Progenitor cell of endocrine pancreas (in vitro differentiated cells): Measurements from ENCODE around the gene CIB1. TPM values are rescaled to one million over a fixed set of nuclear protein-coding genes. Genes with fewer than 3 reads are reported as not detected.
A peak's percentile ranks its signal among the peaks of the same experiment; 100 is the strongest.

Experiments used
- DNase-seq: peaks from one replicate; pipeline ENCODE4 v3.0.0; 2021; ENCODE audit warnings: low spot score; ENCODE audit not compliant: unreplicated experiment
- H3K27ac Mint-ChIP-seq: 2 replicates; pipeline ENCODE4 v1.8.0; 2021; ENCODE audit warnings: mild to moderate bottlenecking, moderate library complexity, mixed read lengths
- H3K27me3 Mint-ChIP-seq: 2 replicates; pipeline ENCODE4 v1.8.0; 2021; ENCODE audit warnings: mixed read lengths
- H3K36me3 Mint-ChIP-seq: 2 replicates; pipeline ENCODE4 v1.8.0; 2022; ENCODE audit warnings: mixed read lengths; ENCODE audit not compliant: insufficient read depth
- H3K4me1 Mint-ChIP-seq: 2 replicates; pipeline ENCODE4 v1.8.0; 2021; ENCODE audit warnings: low read depth, mixed read lengths
- H3K4me3 Mint-ChIP-seq: 2 replicates; pipeline ENCODE4 v1.8.0; 2021; ENCODE audit warnings: low read depth, mild to moderate bottlenecking, moderate library complexity, mixed read lengths
- H3K9me3 Mint-ChIP-seq: 2 replicates; pipeline ENCODE4 v1.8.0; 2021; ENCODE audit warnings: low read depth, mixed read lengths
- CTCF ChIP-seq: fragments of 200-600 bp; sonication (generic); IDR thresholded peaks from one replicate; pipeline ENCODE4 v1.5.0; 2021; ENCODE audit warnings: antibody characterized with exemption, mild to moderate bottlenecking; ENCODE audit not compliant: unreplicated experiment
- total RNA-seq: library from RNA; stranded (reverse); gene quantifications from 2 replicates; pipeline ENCODE4 v1.2.1, GENCODE V29; 2021

CIB1 gene
- total RNA-seq, 1 donor from 2014 or later, result 28.3 TPM

- H3K4me1 Mint-ChIP-seq, result peaks cover 10% of the 10 kb centered on the region
- no peaks in the 10 kb centered on the region for H3K36me3 Mint-ChIP-seq
- H3K27ac Mint-ChIP-seq, result no peak overlapping the region
- no peak for TF ChIP-seq CTCF
- H3K9me3 Mint-ChIP-seq, result no peaks in the 10 kb centered on the region
- H3K4me3 Mint-ChIP-seq, result no peak overlapping the region
- no peak for DNase-seq
- no peaks in the 10 kb centered on the region for H3K27me3 Mint-ChIP-seq
Observed at GRCh38 chr15:90208356-90208755, 25.4 kb downstream of the CIB1 start.

- no peak for DNase-seq
- Mint-ChIP-seq H3K27me3 (no peaks in the 10 kb centered on the region), H3K27ac (no peak overlapping the region), H3K4me1 (peaks cover 13% of the 10 kb centered on the region), H3K36me3 (no peaks in the 10 kb centered on the region), H3K4me3 (no peak overlapping the region), H3K9me3 (no peaks in the 10 kb centered on the region)
- TF ChIP-seq CTCF, result no peak
Observed at GRCh38 chr15:90207252-90207651, 26.5 kb downstream of the CIB1 start.

GRCh38 chr15:90205886-90206285 lies 27.9 kb downstream of the CIB1 start:
- Mint-ChIP-seq H3K27me3 (no peaks in the 10 kb centered on the region), H3K9me3 (no peaks in the 10 kb centered on the region), H3K36me3 (no peaks in the 10 kb centered on the region), H3K4me1 (peaks cover 14% of the 10 kb centered on the region), H3K4me3 (no peak overlapping the region), H3K27ac (no peak overlapping the region)
- DNase-seq, result no peak
- no peak for TF ChIP-seq CTCF

- no peak for TF ChIP-seq CTCF
- no peaks in the 10 kb centered on the region for H3K36me3 Mint-ChIP-seq
- peaks cover 15% of the 10 kb centered on the region for H3K4me1 Mint-ChIP-seq
- H3K9me3 Mint-ChIP-seq, result no peaks in the 10 kb centered on the region
- H3K4me3 Mint-ChIP-seq, result no peak overlapping the region
- DNase-seq, result no peak
- H3K27me3 Mint-ChIP-seq, result no peaks in the 10 kb centered on the region
- H3K27ac Mint-ChIP-seq, result no peak overlapping the region
Observed at GRCh38 chr15:90205050-90205848, 28.5 kb downstream of the CIB1 start.

- DNase-seq, result no peak
- H3K4me3 Mint-ChIP-seq, result peak overlapping the region; percentile 14
- no peaks in the 10 kb centered on the region for H3K9me3 Mint-ChIP-seq
- H3K4me1 Mint-ChIP-seq, result peaks cover 15% of the 10 kb centered on the region
- no peaks in the 10 kb centered on the region for H3K36me3 Mint-ChIP-seq
- H3K27ac Mint-ChIP-seq, result no peak overlapping the region
- TF ChIP-seq CTCF, result no peak
- no peaks in the 10 kb centered on the region for H3K27me3 Mint-ChIP-seq
Observed at GRCh38 chr15:90203922-90204321, 29.8 kb downstream of the CIB1 start.
